Measurements from ENCODE around the gene GSTA5.
A peak's percentile ranks its signal among the peaks of the same experiment; 100 is the strongest.
"Not testable (repeated sequence)": the region's sequence is repeated elsewhere in the genome, so short reads cannot be mapped to it uniquely, and the experiment has no call there.

The GSTA5 gene

GRCh38 chr6:52834481-52834880 lies 6.1 kb downstream of the GSTA5 start:
- DNase-seq (ENCODE audit: low spot score), result no peak

- not testable (repeated sequence) for DNase-seq (ENCODE audit: low spot score)
These were observed 9.7 kb downstream of the GSTA5 start for GRCh38 chr6:52830869-52831268.

- DNase-seq (ENCODE audit: low spot score), result no peak
These were observed 11.4 kb downstream of the GSTA5 start for GRCh38 chr6:52829046-52829817.

DNA sequence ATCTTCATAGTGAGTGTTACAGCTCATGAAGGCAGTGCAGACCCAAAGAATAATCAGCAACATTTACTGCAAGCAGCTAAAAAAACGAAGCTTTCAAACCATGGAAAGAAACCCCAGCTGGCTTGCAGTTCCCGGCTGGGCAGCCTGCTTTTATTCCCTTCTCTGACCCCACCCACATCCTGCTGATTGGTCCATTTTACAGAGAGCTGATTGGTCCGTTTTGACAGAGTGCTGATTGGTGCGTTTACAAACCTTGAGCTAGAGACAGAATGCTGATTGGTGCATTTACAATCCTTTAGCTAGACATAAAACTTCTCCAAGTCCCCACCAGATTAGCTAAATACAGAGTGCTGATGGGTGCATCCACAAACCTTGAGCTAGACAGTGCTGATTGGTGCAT lies 12.0 kb downstream of the GSTA5 start:
- DNase-seq (ENCODE audit: low spot score), result not testable (repeated sequence)

- not testable (repeated sequence) for DNase-seq (ENCODE audit: low spot score)
These were observed 13.4 kb downstream of the GSTA5 start for GRCh38 chr6:52827073-52827783.

- no peak for DNase-seq (ENCODE audit: low spot score)
These were observed 14.1 kb downstream of the GSTA5 start for GRCh38 chr6:52826513-52826912.

DNA sequence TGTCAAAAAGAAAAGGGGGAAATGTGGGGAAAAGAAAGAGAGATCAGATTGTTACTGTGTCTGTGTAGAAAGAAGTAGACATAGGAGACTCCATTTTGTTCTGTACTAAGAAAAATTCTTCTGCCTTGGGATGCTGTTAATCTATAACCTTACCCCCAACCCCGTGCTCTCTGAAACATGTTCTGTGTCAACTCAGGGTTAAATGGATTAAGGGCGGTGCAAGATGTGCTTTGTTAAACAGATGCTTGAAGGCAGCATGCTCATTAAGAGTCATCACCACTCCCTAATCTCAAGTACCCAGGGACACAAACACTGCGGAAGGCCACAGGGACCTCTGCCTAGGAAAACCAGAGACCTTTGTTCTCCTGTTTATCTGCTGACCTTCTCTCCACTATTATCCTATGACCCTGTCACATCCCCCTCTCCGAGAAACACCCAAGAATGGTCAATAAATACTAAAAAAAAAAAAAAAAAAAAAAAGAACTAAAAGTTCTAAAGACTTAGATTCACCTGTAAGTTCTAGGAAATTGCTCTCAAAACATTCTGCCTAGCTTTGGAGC lies 14.6 kb downstream of the GSTA5 start:
- DNase-seq (ENCODE audit: low spot score), result not testable (repeated sequence)

GRCh38 chr6:52825270-52825793 lies 15.3 kb downstream of the GSTA5 start:
- not testable (repeated sequence) for DNase-seq (ENCODE audit: low spot score)

DNA sequence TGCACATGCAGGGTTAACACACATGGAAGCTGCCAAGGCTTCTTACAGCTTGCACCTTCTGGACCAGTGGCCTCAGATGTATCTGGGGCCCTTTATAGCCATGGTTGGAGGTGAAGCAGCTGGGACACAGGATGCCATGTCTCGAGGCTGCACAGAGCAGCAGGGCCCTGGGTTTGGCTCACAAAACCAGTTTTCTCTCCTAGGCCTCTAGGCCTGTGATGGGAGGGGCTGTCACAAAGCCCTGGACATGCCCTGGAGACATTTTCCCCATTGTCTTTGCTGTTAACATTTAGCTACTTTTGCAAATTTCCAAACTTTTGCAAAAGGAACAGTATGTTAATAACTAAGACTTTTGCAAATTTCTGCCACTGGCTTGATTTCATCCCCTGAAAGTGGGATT lies 18.8 kb downstream of the GSTA5 start:
- no peak for DNase-seq (ENCODE audit: low spot score)

GRCh38 chr6:52820198-52820597 lies 20.4 kb downstream of the GSTA5 start:
- DNase-seq (ENCODE audit: low spot score), result no peak

- DNase-seq (ENCODE audit: low spot score), result peak; percentile 56
These were observed 25.2 kb downstream of the GSTA5 start for GRCh38 chr6:52815167-52816092.

- not testable (repeated sequence) for DNase-seq (ENCODE audit: low spot score)
These were observed 26.1 kb downstream of the GSTA5 start for GRCh38 chr6:52814545-52814944.

GRCh38 chr6:52809777-52810176 lies 30.8 kb downstream of the GSTA5 start:
- DNase-seq (ENCODE audit: low spot score), result not testable (repeated sequence)

- DNase-seq (ENCODE audit: low spot score), result no peak
These were observed 32.0 kb downstream of the GSTA5 start for GRCh38 chr6:52808660-52809059.

DNA sequence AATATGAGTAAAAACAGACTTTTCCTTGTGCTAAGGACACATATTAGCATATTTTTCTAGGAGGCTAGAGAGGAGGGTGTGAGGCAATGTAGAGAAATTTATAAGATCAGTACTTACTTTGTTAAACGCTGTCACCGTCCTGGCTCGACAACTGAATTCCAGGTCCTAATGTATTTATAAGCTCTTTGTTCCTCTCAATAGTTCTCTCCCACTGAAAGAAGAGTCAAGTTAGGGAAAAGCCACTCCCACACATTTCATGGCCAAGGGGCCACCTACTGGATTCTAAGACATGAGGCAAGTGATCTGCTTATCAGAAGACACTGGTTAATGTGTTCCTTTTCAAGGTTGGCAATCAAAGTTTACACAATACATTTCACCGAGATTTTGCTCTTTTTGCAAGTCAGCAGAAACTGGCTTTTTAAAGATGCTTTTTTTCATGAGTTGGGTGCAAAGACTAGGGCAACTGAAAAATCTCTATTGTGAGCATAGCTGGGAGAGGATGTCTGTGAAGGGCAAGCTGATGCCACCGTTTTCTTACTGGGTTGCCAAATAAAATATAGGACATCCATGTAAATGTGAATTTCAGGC lies 36.9 kb downstream of the GSTA5 start, which contains the start of gene GSTA1:
TSS of gene GSTA1 (minus strand) at position 149 of the 588 bp plus-strand sequence. CDS start 4,549 bp downstream, outside the sequence.
- not testable (repeated sequence) for DNase-seq (ENCODE audit: low spot score)

DNA sequence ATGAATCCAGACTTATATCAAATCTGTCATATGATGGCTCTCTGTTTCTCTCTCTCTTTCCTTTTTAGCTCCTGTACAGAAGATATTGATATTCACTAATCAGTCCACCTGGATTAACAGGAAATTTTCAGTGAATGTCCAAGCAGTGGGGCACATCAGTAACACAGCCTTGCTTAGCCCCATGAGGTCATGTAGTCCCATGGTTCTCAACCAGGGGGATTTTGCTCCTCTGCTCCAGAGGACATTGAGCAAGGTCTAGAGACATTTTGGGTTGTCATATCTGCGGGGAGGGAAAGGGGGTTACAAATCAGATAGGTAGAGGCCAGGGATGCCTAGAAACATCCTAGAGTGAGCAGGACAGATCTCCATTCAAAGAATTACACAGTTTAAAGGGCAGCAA lies 37.8 kb downstream of the GSTA5 start:
- no peak for DNase-seq (ENCODE audit: low spot score)

GRCh38 chr6:52801188-52801841 lies 39.3 kb downstream of the GSTA5 start:
- DNase-seq (ENCODE audit: low spot score), result no peak

- not testable (repeated sequence) for DNase-seq (ENCODE audit: low spot score)
These were observed 41.3 kb downstream of the GSTA5 start for GRCh38 chr6:52799272-52799671.

DNA sequence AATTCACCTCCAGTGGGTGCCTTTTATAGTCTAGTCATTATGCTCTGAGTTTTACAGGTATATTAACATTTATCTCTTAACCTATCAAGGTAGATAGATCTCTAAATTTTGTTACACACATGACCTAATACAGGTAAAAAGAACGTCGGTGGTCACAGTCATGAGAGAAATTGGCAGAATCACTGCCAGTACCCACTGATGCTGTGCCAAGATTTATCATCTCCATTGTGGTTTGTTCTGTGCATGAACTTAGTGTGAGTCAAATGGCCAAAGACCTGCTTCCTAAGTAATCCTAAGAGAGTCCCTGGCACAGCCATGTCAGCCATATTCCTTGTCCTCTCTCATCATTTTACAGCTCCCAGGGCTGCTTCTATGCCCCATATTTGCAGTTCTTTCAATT lies 46.2 kb downstream of the GSTA5 start:
- not testable (repeated sequence) for DNase-seq (ENCODE audit: low spot score)

- DNase-seq (ENCODE audit: low spot score), result no peak
These were observed 49.8 kb downstream of the GSTA5 start for GRCh38 chr6:52790861-52791260.

- not testable (repeated sequence) for DNase-seq (ENCODE audit: low spot score)
These were observed 51.0 kb downstream of the GSTA5 start for GRCh38 chr6:52789658-52790057.
